COLO668 (cell line): ENCODE measurements around the gene KRABD2.
"Not testable (repeated sequence)": the region's sequence is repeated elsewhere in the genome, so short reads cannot be mapped to it uniquely, and the experiment has no call there.

Experiments
- DNase-seq: peaks from one replicate; lab custom pipeline; 2025; ENCODE audit not compliant: unreplicated experiment; lab: John Stamatoyannopoulos, UW

Gene KRABD2

GRCh38 chr17:8392674-8393469, 16.4 kb upstream of the KRABD2 start:
- no peak for DNase-seq

- DNase-seq, result no peak
These were observed 15.8 kb upstream of the KRABD2 start for GRCh38 chr17:8392274-8392673.

DNA sequence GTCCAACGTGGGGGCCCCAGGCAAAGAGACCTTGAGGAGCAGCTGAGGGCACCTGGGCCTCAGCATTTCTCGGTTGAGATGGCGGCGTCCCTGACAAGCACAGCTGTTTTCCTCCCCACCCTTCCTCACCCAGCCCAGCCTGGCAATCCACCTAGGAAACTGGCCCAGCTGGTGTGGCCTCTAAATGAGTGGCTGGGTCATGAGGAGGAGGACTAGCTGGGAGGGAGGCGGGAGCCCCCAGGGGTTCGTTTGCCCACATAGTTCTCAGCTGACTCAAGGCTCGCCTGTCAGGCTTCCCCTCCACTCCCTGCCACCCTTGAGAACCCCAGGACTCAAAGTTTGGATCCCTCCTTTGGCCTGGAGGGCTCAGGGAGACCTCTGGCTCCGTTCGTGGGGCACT, 15.2 kb upstream of the KRABD2 start:
- no peak for DNase-seq

DNA sequence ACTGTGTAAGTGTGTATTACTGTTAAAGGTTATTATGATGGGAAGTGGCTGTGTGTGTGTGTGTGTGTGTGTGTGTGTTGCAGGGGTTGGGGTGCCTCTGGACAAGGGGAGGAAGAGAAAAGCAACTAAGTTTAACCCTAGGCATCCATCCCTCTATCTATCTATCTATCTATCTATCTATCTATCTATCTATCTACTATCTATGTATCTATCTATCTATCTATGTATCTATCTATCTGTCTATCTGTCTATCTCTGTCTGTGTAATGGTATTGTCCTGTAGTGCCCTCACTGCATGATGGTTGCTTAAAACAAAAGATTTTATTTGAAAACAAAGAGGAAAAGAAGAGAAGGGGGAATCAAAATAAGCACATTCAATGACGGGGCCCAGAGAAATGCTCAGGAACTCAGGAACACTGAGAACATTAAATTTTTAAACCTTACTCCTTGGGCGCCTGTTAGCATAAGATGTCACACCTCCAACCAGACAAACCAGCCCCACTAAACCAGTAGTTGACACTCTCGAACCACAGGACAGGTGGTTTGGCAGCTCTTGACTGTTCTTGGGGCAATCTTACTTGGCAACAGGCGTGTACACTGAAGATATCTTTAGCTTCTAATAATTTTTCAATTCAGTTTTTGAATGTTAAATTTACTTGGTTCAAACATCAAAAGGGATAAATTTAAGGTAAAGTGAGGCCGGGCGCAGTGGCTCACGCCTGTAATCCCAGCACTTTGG, 11.6 kb upstream of the KRABD2 start:
- no peak for DNase-seq

GRCh38 chr17:8386841-8387240, 10.3 kb upstream of the KRABD2 start:
- DNase-seq, result no peak

- no peak for DNase-seq
These were observed 8.4 kb upstream of the KRABD2 start for GRCh38 chr17:8384801-8385378.

DNA sequence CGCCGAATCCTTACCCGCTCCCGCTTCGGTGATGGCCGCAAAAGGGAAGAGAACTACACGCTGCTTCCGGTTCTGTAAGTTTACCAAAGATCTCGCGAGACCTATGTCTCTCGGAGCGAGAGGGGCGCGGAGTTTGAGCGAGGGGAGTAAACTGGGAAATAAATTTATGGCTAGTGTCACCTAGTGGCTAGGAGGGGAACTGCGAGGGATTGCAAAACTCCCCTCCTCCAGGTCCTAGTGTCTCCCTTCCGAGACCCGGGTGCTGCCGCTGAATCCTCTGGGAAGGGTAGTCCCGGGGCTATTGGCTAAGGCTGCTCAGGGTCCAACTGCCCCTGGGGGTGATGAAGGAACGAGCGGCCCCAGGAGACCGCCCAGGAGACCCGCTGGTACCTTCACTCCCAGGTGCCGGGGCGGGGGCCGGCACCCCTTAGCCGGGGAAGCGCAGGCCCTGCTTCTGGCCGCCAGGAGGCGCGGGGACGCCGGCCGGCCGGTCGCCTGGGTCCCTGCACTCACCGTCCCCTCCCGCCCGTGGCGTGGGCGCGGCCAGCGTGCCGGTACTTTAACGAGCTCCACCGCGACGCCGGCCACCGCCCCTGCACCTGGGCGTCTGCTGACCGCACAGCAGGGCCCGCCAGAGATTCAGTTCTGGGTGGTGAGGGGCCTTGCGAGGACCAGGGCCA, 6.8 kb upstream of the KRABD2 start, which contains the start of gene RPL26:
TSS of gene RPL26 (minus strand) at position 51 of the 680 bp plus-strand sequence. CDS start 883 bp downstream, outside the sequence.
- peak; percentile 93 for DNase-seq

DNA sequence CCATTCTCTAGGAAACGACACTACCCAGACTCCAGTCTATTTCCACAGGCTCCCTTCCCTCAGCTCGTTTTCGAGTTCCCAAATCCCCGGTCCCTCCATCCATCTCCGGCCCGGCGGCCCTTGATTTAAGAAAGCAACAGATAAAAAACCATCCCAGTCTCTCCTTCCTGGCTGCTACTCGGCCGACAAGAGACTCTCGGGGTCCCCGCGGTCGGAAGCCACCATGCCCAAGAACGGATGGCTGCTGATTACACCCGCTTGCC, 6.3 kb upstream of the KRABD2 start:
- DNase-seq, result no peak

GRCh38 chr17:8382052-8382879, 5.8 kb upstream of the KRABD2 start:
- DNase-seq, result no peak

- no peak for DNase-seq
These were observed 3.5 kb upstream of the KRABD2 start for GRCh38 chr17:8380049-8380448.

- not testable (repeated sequence) for DNase-seq
These were observed 1.6 kb upstream of the KRABD2 start for GRCh38 chr17:8378117-8378516.

DNA sequence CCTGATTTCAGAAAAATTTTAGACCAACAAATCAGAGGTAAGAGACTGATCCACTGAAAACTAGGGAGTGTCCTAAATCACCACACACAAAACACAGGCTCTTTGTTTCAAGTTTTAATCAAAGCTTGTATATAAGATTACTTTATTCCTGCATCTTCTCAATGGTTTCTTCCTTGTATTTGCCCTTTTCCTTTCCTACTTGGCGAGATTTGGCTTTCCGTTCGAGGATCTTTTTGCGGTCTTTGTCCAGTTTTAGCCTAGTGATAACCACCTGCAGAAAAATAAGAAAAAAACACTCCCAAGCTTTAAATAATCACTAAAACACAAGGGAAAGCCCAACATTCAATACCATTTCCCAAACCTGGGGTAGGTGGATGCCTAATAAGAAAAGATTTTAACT, 918 bp upstream of the KRABD2 start:
- DNase-seq, result no peak

DNA sequence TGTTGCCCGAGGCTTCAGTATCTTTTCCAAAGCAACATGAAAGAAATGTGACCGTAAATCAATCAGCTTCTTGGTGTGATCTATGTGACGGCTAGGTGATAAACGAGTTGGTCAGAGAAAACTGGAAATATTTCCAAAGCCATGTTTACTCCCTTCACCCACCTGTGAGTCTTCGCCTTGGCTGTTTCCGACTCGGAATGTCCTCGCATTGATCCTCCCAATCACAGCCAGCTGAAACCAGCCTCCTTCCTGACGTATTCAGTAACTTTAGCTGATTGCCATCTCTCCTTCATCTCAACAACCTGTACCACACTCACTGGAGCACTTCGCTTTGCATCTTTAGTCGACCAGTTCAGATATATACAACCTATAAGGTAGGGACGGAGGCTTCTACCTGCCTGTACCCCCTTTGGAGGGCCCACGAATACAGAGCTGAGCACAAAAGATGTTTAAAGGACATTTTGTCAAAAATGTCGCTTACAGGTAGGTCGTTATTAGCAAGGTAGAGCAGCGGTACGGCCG, 705 bp downstream of the KRABD2 start:
- DNase-seq, result peak; percentile 7

- DNase-seq, result not testable (repeated sequence)
These were observed 2.6 kb downstream of the KRABD2 start for GRCh38 chr17:8373856-8374255.

DNA sequence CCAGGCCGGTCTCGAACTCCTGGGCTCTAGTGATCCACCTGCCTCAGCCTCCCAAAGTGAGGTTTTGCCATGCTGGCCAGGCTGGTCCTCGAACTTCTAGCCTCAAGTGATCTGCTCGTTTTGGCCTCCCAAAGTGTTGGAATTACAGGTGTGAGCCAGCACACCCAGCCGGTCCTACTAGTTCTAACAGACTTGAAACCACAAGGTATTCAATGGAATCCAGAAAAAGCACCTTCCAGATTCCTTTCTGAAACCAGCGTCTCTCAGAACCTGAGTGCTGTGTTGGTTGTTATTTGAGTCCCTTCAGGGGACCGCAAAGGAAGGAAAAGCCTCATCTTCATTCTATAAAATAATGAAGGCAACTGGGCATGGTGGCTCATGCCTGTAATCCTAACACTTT, 4.1 kb downstream of the KRABD2 start:
- no peak for DNase-seq

GRCh38 chr17:8371786-8372185, 4.7 kb downstream of the KRABD2 start:
- no peak for DNase-seq

DNA sequence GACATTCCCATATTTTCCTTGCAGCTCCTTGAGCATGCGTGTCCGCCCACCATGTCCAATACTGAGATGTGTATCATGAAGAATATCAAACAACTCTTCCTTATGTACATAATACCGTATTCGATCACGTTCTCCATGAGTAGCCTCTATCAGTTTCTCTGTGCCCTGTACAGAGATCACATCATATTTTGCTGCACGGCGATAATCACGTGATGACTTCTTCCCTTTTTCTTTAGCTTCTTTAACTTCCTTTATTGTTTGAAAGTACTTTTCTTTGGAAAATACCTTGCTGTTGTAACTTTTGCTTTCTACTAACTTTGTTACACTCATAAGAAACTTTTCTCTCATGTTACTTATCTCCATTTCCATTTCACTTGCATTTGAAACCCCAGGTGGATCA, 6.6 kb downstream of the KRABD2 start:
- no peak for DNase-seq

DNA sequence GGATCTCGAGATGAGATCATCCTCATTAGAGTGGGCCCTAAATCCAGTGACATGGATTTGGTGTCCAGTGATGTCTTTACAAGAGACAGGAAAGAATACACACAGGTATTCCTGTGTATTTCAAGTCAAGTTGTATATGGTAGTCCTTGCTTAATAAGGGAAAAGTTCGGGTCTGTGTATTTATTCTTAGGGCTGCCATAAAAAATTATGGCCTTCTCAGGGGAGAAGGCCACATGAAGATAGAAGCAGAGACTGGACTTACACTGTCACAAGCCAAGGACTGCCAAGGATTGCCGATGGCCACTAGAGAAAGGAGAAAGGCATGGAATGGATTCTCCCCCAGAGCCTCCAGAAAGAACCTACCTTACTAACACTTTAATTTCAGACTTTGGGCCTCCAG, 8.3 kb downstream of the KRABD2 start:
- no peak for DNase-seq

DNA sequence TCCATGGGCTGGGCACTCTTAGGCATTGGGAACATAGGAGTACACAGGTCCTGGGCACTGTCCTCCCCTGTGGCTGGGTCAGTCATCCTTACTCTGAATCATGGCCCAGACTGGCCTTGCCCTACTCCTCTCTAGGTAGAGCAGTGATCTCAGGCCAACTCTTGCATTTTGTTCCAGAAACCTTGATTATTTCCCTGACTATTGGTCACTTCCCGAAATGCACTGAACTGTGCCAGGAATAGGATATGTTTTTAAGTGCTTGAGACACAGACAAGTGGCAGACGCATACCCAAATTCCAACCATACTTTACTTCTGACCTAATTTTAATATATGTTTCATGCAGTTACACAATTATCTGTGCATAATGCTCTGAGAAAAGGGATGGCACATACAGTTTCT, 10.3 kb downstream of the KRABD2 start:
- DNase-seq, result no peak

- DNase-seq, result no peak
These were observed 11.4 kb downstream of the KRABD2 start for GRCh38 chr17:8365143-8365542.
